PC-9 (cell line): ENCODE measurements around the gene JSRP1. TPM values are rescaled to one million over a fixed set of nuclear protein-coding genes. Genes with fewer than 3 reads are reported as not detected.

Source experiments
- BruUV-seq: library from RNA; stranded (reverse); fragments of 400-500 nt; replicated peaks from 2 replicates; lab custom pipeline; 2021; lab: Mats Ljungman, UMichigan
- CTCF ChIA-PET: fragments of 300-600 bp; sonication (Branson Sonifier 250); formaldehyde crosslinking; loops from one replicate; lab custom pipeline; 2022; ENCODE audit warnings: antibody characterized with exemption; lab: Charles Lee
- POLR2A ChIA-PET: fragments of 300-600 bp; sonication (Branson Sonifier 250); formaldehyde crosslinking; loops from one replicate; lab custom pipeline; 2022; ENCODE audit warnings: antibody characterized with exemption; ENCODE audit not compliant: unreplicated experiment; lab: Charles Lee
- DNase-seq, 2 experiments: peaks; one replicate each; pipeline versions ENCODE4 v3.0.0 to v3.0.0-alpha.2; 2015 to 2022; ENCODE audit warnings: mixed read lengths in 1 of 2
- H2AFZ ChIP-seq: fragments of 200-600 bp; sonication (generic); 2 replicates; pipeline ENCODE4 v1.8.1; 2017; ENCODE audit warnings: antibody characterized with exemption
- H3F3A ChIP-seq: fragments of 200-600 bp; sonication (generic); 2 replicates; pipeline ENCODE4 v1.8.1; 2017; ENCODE audit warnings: antibody characterized with exemption, mild to moderate bottlenecking, low read depth; ENCODE audit not compliant: insufficient read depth
- H3K27ac ChIP-seq: fragments of 200-600 bp; sonication (generic); 2 replicates; pipeline ENCODE4 v1.6.1; 2016; ENCODE audit warnings: mixed run types
- H3K27me3 ChIP-seq: fragments of 200-600 bp; sonication (generic); 2 replicates; pipeline ENCODE4 v1.6.1; 2016; ENCODE audit warnings: low read depth, mixed run types; ENCODE audit not compliant: insufficient read depth
- H3K36me3 ChIP-seq: fragments of 200-600 bp; sonication (generic); 2 replicates; pipeline ENCODE4 v1.6.1; 2016; ENCODE audit warnings: low read depth, mixed run types
- H3K4me1 ChIP-seq: fragments of 200-600 bp; sonication (generic); replicated peaks from 2 replicates; pipeline ENCODE4 v1.6.1; 2016; ENCODE audit warnings: mixed run types; ENCODE audit not compliant: insufficient read depth
- H3K4me2 ChIP-seq: fragments of 200-600 bp; sonication (generic); 2 replicates; pipeline ENCODE4 v1.6.1; 2017; ENCODE audit warnings: mixed run types
- H3K4me3 ChIP-seq: fragments of 200-600 bp; sonication (generic); 2 replicates; pipeline ENCODE4 v1.6.1; 2016; ENCODE audit warnings: mixed run types
- H3K79me2 ChIP-seq: fragments of 200-600 bp; sonication (generic); 2 replicates; pipeline ENCODE4 v1.6.1; 2017; ENCODE audit warnings: low read depth, mixed run types
- H3K9me2 ChIP-seq: fragments of 200-600 bp; sonication (generic); 2 replicates; pipeline ENCODE4 v1.8.1; 2017; ENCODE audit warnings: mild to moderate bottlenecking; ENCODE audit not compliant: insufficient read depth
- H3K9me3 ChIP-seq: fragments of 200-600 bp; sonication (generic); 2 replicates; pipeline ENCODE4 v1.8.1; 2016; ENCODE audit warnings: low read depth; ENCODE audit not compliant: insufficient read depth
- H4K20me1 ChIP-seq: fragments of 200-600 bp; sonication (generic); 2 replicates; pipeline ENCODE4 v1.8.1; 2017; ENCODE audit not compliant: insufficient read depth
- EZH2 ChIP-seq: fragments of 200-600 bp; sonication (generic); IDR thresholded peaks from 2 replicates; pipeline ENCODE4 v1.8.0; 2017; ENCODE audit warnings: antibody characterized with exemption, low read depth
- intact Hi-C: fragments of 100-400 bp; cut with micrococcal nuclease; formaldehyde crosslinking; loops from one replicate; pipeline ENCODE4 v1.10.0; 2022; ENCODE audit not compliant: unreplicated experiment
- total RNA-seq: library from RNA; stranded (reverse); gene quantifications from 2 replicates; pipeline ENCODE4 v1.2.3, GENCODE V29; 2021
- TF ChIP-seq, protein P1 (sequence below): fragments of 200-600 bp; sonication (generic); conservative IDR thresholded peaks from 2 replicates; pipeline ENCODE4 v1.6.1; 2017; ENCODE audit warnings: mixed run types, antibody characterized with exemption, mild to moderate bottlenecking, moderate library complexity

The JSRP1 gene
- total RNA-seq, 1 experiment from 2014 or later: 1.1 TPM

- Histone ChIP-seq H4K20me1 (peaks cover 65% of the 10 kb centered on the region), H3K9me2 (no peaks in the 10 kb centered on the region), H3K9me3 (no peaks in the 10 kb centered on the region), H3F3A (peaks cover 6% of the 10 kb centered on the region; the same call in 1 of the 2 replicates), H3K27ac (no peak overlapping the region), H3K27me3 (no peaks in the 10 kb centered on the region), H3K79me2 (peaks cover 62% of the 10 kb centered on the region), H3K36me3 (no peaks in the 10 kb centered on the region), H3K4me1 (peaks cover 15% of the 10 kb centered on the region), H2AFZ (no peak overlapping the region), H3K4me2 (no peak overlapping the region), H3K4me3 (no peak overlapping the region)
- intact Hi-C loops: no loop called here
- ChIA-PET POLR2A (no interaction called here), CTCF (no interaction called here)
- TF ChIP-seq, protein P1, sequence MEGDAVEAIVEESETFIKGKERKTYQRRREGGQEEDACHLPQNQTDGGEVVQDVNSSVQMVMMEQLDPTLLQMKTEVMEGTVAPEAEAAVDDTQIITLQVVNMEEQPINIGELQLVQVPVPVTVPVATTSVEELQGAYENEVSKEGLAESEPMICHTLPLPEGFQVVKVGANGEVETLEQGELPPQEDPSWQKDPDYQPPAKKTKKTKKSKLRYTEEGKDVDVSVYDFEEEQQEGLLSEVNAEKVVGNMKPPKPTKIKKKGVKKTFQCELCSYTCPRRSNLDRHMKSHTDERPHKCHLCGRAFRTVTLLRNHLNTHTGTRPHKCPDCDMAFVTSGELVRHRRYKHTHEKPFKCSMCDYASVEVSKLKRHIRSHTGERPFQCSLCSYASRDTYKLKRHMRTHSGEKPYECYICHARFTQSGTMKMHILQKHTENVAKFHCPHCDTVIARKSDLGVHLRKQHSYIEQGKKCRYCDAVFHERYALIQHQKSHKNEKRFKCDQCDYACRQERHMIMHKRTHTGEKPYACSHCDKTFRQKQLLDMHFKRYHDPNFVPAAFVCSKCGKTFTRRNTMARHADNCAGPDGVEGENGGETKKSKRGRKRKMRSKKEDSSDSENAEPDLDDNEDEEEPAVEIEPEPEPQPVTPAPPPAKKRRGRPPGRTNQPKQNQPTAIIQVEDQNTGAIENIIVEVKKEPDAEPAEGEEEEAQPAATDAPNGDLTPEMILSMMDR: no peak
- no peak for DNase-seq
- no TSS peak for BruUV-seq
Observed at GRCh38 chr19:2242092-2242537, 14.1 kb downstream of the JSRP1 start.

DNA sequence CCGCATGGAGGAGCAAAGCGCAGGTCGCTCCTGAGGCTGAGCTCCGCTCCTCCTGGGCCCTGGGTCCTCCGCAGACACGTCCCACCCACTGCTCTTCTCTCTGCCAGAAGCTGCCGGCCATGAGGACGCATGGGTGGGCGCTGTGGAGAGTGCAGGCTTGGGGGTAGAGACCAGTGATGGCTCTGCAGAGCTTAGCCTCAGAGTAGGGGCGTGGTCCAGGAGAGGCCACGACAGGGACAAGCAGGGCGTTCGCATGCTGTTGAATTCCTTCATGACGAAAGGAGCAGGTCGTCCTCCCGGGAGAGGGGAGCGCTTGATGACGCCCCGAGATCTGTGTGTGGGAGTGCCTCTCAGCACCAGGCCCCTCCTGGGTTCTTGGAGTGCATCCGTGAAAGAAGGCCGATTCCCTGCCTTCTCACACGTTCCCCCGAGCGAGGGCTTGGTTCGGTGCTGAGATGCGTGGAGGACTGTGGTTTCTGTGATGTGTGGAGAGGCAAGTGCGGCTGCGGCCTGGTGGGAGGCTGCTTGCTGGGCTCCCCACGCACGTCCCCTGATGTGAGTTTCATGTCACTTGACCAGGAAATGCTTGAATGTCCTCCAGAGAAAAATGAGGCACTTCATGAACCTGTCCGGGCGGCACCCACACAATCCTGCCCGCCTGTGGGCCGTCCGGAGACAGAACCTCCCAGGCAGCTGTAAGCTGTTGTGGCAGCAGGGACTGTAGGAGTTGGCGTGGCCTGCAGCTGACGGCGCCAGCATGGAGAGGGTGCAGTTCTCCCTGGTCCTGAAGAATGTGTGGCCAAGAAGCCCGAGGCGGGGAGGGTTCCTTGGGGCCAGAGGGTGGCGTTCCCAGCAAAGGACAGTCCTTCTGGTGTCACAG is 15.1 kb downstream of the JSRP1 start:
- no peak for DNase-seq
- H3K27ac ChIP-seq: no peak overlapping the region

More for the DNA sequence above, 15.1 kb downstream of the JSRP1 start:
- Histone ChIP-seq H3K4me3 (no peak overlapping the region), H2AFZ (no peak overlapping the region), H3K79me2 (peaks cover 66% of the 10 kb centered on the region), H3K4me2 (no peak overlapping the region), H3K9me3 (no peaks in the 10 kb centered on the region), H3F3A (peaks cover 9% of the 10 kb centered on the region; the same call in 1 of the 2 replicates), H3K4me1 (peaks cover 15% of the 10 kb centered on the region), H3K27me3 (no peaks in the 10 kb centered on the region), H3K36me3 (no peaks in the 10 kb centered on the region), H3K9me2 (no peaks in the 10 kb centered on the region), H4K20me1 (peaks cover 61% of the 10 kb centered on the region)
- no TSS peak for BruUV-seq
- TF ChIP-seq, protein P1: no peak
- no peak for TF ChIP-seq EZH2
- POLR2A ChIA-PET: no interaction called here
- CTCF ChIA-PET: no interaction called here
- intact Hi-C loops: no loop called here
